ENCODE measurements around the gene ZNF506.

- TF ChIP-seq, protein P1, sequence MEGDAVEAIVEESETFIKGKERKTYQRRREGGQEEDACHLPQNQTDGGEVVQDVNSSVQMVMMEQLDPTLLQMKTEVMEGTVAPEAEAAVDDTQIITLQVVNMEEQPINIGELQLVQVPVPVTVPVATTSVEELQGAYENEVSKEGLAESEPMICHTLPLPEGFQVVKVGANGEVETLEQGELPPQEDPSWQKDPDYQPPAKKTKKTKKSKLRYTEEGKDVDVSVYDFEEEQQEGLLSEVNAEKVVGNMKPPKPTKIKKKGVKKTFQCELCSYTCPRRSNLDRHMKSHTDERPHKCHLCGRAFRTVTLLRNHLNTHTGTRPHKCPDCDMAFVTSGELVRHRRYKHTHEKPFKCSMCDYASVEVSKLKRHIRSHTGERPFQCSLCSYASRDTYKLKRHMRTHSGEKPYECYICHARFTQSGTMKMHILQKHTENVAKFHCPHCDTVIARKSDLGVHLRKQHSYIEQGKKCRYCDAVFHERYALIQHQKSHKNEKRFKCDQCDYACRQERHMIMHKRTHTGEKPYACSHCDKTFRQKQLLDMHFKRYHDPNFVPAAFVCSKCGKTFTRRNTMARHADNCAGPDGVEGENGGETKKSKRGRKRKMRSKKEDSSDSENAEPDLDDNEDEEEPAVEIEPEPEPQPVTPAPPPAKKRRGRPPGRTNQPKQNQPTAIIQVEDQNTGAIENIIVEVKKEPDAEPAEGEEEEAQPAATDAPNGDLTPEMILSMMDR (conservative IDR thresholded peaks at IDR 0.05; ENCODE audit: low read length) = no peak
- no peak for TF ChIP-seq EZH2phosphoT487 (IDR thresholded peaks at IDR 0.05; ENCODE audit: borderline replicate concordance)
These were observed 75.0 kb downstream of the ZNF506 start for GRCh38 chr19:19746286-19747213.
